UCSD-AML1 (cell line): Measurements from ENCODE around the gene C3orf22.

Experiments used
- DNase-seq: peaks from one replicate; lab custom pipeline; 2025; ENCODE audit not compliant: unreplicated experiment; lab: John Stamatoyannopoulos, UW

The C3orf22 gene

GRCh38 chr3:126528419-126528799 lies 30.3 kb downstream of the C3orf22 start:
- DNase-seq = no peak

DNA sequence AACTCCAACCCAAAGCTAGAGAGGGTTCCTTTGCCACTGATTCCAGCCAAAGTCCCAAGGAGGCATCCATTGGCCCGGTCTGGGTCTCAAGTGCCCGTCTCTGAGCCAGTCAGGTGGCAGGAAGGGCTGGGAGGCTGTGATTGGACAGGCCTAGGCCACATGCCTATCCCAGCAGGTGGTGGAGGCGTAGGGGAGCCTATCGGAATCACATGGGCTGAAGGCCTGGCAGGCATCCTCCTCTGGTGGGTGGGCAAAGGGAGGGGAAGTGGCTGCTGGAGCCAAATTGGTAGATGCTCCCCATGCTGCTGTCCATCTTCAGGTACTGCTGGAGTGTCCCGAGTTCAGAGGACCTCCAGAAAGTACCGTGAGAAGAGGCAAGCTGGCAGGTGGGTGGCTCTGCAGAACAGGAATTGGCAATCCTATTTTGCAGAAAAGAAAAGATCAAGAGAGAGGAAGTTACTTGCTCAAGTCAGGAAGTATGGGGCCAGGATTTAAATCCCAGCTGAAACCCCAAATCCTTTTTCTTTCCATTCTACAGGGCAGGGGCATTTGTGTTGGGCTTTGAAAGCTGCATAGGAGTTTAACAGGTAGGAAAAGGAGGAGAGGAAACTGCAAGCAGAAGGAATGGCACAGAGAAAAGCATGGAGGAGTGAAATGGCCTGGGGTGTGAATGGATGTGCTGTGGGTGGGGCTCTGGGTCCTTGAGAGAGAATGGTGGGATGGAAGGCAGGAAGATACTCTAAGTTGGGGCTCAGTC lies 31.1 kb downstream of the C3orf22 start:
- DNase-seq = no peak

DNA sequence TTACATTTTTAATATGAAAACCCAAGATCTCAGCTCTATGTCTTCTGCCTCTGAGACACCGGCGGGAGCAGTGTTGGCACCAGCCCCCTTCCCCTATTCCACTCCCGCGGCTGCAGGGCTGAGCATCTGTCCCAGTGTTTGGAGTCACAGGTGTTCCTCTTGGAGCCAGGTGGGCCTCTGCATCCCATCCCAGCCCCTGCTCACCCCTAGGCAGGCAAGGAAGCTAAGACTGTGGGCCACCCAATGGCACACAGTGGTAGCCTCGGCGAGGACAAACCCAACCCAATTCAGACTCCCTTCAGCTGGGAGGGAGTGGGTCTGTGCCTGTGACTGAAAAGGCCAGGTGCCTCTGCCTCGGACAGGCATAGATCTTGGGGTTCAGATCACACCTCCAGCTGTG lies 31.7 kb downstream of the C3orf22 start:
- no peak for DNase-seq

DNA sequence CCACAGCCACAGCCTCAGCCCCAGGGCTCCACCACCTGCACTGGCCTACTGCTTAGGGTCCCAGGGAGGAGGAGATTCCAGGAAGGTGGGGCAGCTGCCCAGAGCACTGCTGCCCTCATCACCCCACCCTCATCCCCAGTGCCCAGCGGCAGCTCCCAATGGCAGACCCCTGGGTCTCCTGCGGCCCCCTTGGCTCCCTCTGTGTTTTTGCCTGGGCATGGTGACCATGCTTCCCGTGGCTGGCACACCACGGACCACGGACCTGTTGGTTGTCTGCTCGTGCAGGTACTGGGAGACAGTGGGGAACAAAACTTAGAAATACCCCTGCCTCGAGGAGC lies 32.1 kb downstream of the C3orf22 start:
- no peak for DNase-seq

GRCh38 chr3:126525853-126526667 lies 32.7 kb downstream of the C3orf22 start:
- DNase-seq = no peak

GRCh38 chr3:126525091-126525852 lies 33.5 kb downstream of the C3orf22 start:
- DNase-seq = no peak

DNA sequence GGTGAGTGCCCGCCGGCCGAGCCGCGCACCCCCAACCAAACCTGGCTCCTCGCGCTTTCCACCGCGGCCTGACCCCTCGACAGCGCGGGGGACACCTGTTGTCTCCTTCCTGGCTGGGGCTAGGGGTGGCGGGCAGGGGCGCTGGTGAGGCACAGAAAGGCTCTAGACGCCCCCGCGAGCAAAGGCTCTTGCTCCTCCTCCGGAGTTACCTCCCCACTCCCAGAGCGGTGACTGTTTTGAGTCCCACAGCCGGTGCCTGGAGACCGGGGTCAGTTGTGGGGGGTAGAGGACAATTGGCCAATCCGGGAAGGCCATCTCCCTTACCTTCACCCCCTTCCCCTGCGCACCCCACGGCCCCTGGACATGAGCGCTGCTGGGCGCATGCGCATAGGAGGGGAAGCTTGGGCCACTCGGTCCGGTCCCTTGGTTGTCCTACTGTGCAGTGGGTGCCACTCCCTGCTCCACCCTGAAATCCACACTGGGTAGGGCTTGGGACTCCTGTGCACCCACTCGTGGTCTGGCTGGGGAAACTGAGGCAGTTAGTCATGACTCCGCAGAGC lies 34.2 kb downstream of the C3orf22 start:
- DNase-seq = no peak

- peak; percentile 35 for DNase-seq
Measured at GRCh38 chr3:126523745-126524428, 34.8 kb downstream of the C3orf22 start, which contains the start of gene CHST13. Gene CHST13, plus strand, starts transcription at chr3:126524155. Its CDS starts 178 bp downstream, at chr3:126524333.

DNA sequence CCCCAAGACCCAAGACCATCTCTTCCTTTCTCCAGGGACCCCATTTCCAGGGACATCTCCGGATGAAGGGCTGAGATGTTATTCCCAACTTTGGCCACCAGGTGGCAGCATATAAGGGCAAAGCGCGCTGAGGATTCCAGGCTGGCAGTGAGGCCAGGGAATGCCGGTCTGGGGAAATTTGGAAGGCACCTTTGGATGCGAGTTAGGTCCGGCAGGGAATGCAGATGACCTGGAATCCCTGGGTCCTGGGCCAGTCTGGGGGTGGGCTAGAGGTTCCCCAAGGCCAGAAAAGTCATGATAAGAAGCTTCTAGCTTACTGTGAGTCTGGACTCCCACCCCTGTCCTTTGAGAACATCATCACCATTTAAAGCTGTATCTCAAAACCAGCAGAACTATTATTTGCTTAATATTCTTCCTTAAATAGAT lies 36.4 kb downstream of the C3orf22 start:
- DNase-seq = peak; percentile 40

DNA sequence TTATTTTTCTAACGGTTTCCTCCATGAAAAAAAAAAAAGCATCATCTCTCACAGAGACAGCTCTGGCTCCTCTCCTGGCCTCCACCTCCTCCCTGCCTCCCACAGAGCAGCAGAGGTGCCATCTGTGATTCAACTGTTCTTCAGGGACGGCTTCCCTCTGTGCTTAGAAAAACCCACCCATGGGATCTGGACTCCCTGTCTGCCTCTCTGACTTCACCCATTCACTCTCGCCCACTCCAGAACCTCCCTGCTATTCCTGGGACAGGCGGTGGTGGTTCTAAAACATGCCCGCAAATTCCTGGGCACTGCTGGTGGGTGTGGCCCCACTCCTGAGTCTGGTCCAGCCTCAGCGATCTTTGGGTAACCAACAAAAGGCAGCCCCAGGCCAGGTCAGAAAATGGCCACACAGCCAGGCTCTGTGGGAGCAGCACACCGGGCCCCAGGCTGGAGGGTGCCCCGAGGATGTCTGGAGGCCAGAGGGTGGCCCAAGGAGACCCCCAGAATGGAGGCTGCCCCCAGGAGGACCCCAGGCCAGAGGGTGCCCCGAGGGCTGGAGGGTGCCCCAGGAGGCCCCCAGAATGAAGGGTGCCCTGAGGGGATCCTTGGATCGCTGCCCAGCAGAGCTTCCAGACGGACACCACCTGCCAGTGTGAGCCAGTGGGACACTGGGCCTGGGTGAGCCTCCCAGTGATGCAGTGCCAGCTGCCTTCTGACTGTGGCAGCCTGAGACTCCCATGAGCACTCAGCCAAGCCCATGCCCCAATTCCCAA lies 37.4 kb downstream of the C3orf22 start:
- DNase-seq = no peak

- no peak for DNase-seq
Measured at GRCh38 chr3:126519506-126520455, 39.0 kb downstream of the C3orf22 start.

- no peak for DNase-seq
Measured at GRCh38 chr3:126518779-126519177, 40.0 kb downstream of the C3orf22 start.

GRCh38 chr3:126517986-126518778 lies 40.5 kb downstream of the C3orf22 start:
- no peak for DNase-seq

DNA sequence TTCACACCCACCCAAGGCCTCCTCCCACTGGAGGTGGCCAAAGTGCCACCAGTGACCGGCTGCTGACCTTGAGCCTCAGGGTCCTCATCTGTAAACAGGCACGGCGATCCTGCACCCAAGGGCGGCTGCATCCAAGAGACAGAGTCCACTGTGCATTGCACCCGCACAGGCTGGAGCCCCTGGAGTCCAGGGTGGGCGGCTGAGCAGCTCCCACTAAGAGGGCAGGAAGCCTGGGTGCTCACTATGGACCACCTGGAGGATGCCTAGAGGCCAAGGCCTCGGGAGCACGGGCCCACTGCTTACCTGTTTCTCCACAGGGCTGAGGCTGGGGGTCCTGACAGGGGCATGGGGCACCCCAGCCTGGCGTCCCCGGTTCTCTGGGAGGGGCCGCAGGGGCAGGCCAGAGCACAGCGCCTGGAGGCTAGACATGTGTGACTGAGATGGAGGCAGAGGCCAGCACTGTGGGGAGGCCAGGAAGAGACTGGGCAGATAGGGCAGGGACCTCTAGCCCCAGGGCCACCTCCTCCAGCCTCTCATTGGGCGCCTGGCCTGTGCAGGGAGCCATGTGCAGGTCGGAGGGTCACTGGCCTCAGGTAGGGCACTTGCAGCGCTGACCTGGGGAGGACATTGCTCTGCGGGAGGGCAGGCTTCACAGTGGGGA lies 41.3 kb downstream of the C3orf22 start, which contains the start of gene UROC1:
TSS of gene UROC1 (minus strand) at position 483 of the 661 bp plus-strand sequence. CDS start at position 429, 54 bp downstream.
- no peak for DNase-seq

GRCh38 chr3:126516936-126517290 lies 41.8 kb downstream of the C3orf22 start:
- DNase-seq = no peak

GRCh38 chr3:126516152-126516935 lies 42.4 kb downstream of the C3orf22 start:
- DNase-seq = no peak
